ENCODE data around the gene UBE2H.

Gene UBE2H

GRCh38 chr7:129780974-129781927, 171.5 kb downstream of the UBE2H start:
- ChIA-PET CTCF (interaction anchor here (1.4 kb wide), 1 partner anchor 44 kb away, joined by 4 read pairs; no protein-coding TSS in a partner anchor), POLR2A (interaction anchor here (0.6 kb wide), 1 partner anchor 29 kb away, joined by 4 read pairs; no protein-coding TSS in a partner anchor)
- no peak overlapping the region for H3K4me3 ChIP-seq (ENCODE audit: low read depth, low read length)
- no peak for DNase-seq (ENCODE audit: low read depth, low spot score)
- no peak for TF ChIP-seq CTCF (IDR thresholded peaks at IDR 0.05; ENCODE audit: insufficient read depth, low read length, missing control alignments)
